GM13977 (cell line): ENCODE results near the gene GATA3.

ENCODE experiments used
- DNase-seq: peaks from one replicate; pipeline ENCODE4 v3.0.0; 2012; ENCODE audit warnings: low spot score
- CTCF ChIP-seq: IDR thresholded peaks from 2 replicates; pipeline ENCODE4 v1.5.1; 2012; ENCODE audit warnings: mild to moderate bottlenecking, control low read depth; ENCODE audit not compliant: insufficient read depth; ENCODE audit errors: extremely low read depth, missing control alignments
- in situ Hi-C: fragments of 300-500 bp; cut with MboI; formaldehyde crosslinking; loops from one replicate; pipeline ENCODE4 v1.12.0; 2022; ENCODE audit warnings: low sequenced_read_pairs, low pct_unique_long_range_greater_than_20kb, mixed read lengths, inconsistent platforms; ENCODE audit not compliant: unreplicated experiment

GATA3 gene

GRCh38 chr10:8042721-8043568 is 11.5 kb upstream of the GATA3 start:
- no peak for DNase-seq
- in situ Hi-C loops = loop anchor here (25.0 kb wide), 2 partner anchors 419 to 1169 kb away; no protein-coding TSS in a partner anchor
- no peak for TF ChIP-seq CTCF

- in situ Hi-C loops = loop anchor here (25.0 kb wide), 2 partner anchors 419 to 1169 kb away; no protein-coding TSS in a partner anchor
- TF ChIP-seq CTCF = peak; percentile 46
- peak; percentile 57 for DNase-seq
Observed at GRCh38 chr10:8043569-8044306, 10.8 kb upstream of the GATA3 start.

- no peak for DNase-seq
- TF ChIP-seq CTCF = no peak
- in situ Hi-C loops = loop anchor here (25.0 kb wide), 2 partner anchors 418 to 1168 kb away; no protein-coding TSS in a partner anchor
Observed at GRCh38 chr10:8044331-8044907, 10.1 kb upstream of the GATA3 start.

- no peak for TF ChIP-seq CTCF
- DNase-seq = peak; percentile 61
- in situ Hi-C loops = loop anchor here (25.0 kb wide), 2 partner anchors 417 to 1167 kb away; no protein-coding TSS in a partner anchor
Observed at GRCh38 chr10:8044908-8045725, 9.4 kb upstream of the GATA3 start.

GRCh38 chr10:8045726-8046494 is 8.6 kb upstream of the GATA3 start:
- in situ Hi-C loops = loop anchor here (25.0 kb wide), 2 partner anchors 416 to 1166 kb away; no protein-coding TSS in a partner anchor
- no peak for TF ChIP-seq CTCF
- DNase-seq = no peak
